ENCODE measurements around the gene HSPE1. TPM values are rescaled to one million over a fixed set of nuclear protein-coding genes. Genes with fewer than 3 reads are reported as not detected.
A peak's percentile ranks its signal among the peaks of the same experiment; 100 is the strongest.

The HSPE1 gene
- total RNA-seq, 5 donors from 2014 or later (not counting 1 experiment from before 2014, with no cell fraction given) = 49.9 to 72.7 (median 55.1) TPM

GRCh38 chr2:197513915-197514314 is 13.7 kb downstream of the HSPE1 start:
- H3K27me3 ChIP-seq (replicated peaks in 1 of 2; ENCODE audit: control insufficient read depth in 2 of 2, extremely low read depth in 1 of 2, insufficient read depth in 2 of 2, low read length in 1 of 2) = no peaks in the 10 kb centered on the region
- H3K9me3 ChIP-seq = no peaks in the 10 kb centered on the region
- 100% methylated on average over 2 of the region's 5 CpGs for WGBS (ENCODE audit: insufficient coverage)
- no peak overlapping the region for H3K4me3 Mint-ChIP-seq
- H3K4me3 ChIP-seq (ENCODE audit: control insufficient read depth in 1 of 2, extremely low read depth in 1 of 2, low read length in 1 of 2) = no peak overlapping the region
- ChIA-PET CTCF (interaction anchor here in 1 of 2 donors (1.0 kb wide), 1 partner anchor 14 kb away, joined by 3 read pairs; the partner anchor contains the start of genes HSPD1 and HSPE1), POLR2A (interaction anchor here (1.0 to 1.3 kb wide), 2 partner anchors 11 to 14 kb away, joined by 3 to 6 read pairs; partner anchors contain the start of genes HSPD1 (in 1 of the 2) and HSPE1 (in 1 of the 2))
- H3K4me1 ChIP-seq (ENCODE audit: control insufficient read depth in 1 of 2, extremely low read depth in 1 of 2, insufficient read depth in 2 of 2, low read length in 2 of 2) = peaks cover 10 to 16% of the 10 kb centered on the region in 2 experiments
- H3K9me3 Mint-ChIP-seq = no peaks in the 10 kb centered on the region
- H3K4me1 Mint-ChIP-seq = peaks cover 30 to 33% (median 31%) of the 10 kb centered on the region in 3 donors
- H3K36me3 ChIP-seq (ENCODE audit: control insufficient read depth in 2 of 2, extremely low read depth in 1 of 2, insufficient read depth in 1 of 2, low read length in 1 of 2) = no peaks in the 10 kb centered on the region
- ATAC-seq (replicated peaks in 1 of 4) (no peak), DNase-seq (no peak)
- no peaks in the 10 kb centered on the region for H3K36me3 Mint-ChIP-seq
- no peaks in the 10 kb centered on the region for H3K27me3 Mint-ChIP-seq
- peak overlapping the region; percentile 49 to 92 for H3K27ac Mint-ChIP-seq
- H3K27ac ChIP-seq (ENCODE audit: low read length) = peak overlapping the region; percentile 93

- no peaks in the 10 kb centered on the region for H3K36me3 Mint-ChIP-seq
- POLR2A ChIA-PET = interaction anchor here (0.6 to 2.9 kb wide), 3 partner anchors 12 to 16 kb away, joined by 3 to 36 read pairs (median 3); partner anchors contain the start of genes HSPD1 (in 1 of the 2) and HSPE1 (in 1 of the 2)
- Histone ChIP-seq H3K27me3 (replicated peaks in 1 of 2; ENCODE audit: control insufficient read depth in 2 of 2, extremely low read depth in 1 of 2, insufficient read depth in 2 of 2, low read length in 1 of 2) (no peaks in the 10 kb centered on the region), H3K4me1 (ENCODE audit: control insufficient read depth in 1 of 2, extremely low read depth in 1 of 2, insufficient read depth in 2 of 2, low read length in 2 of 2) (peaks cover 10 to 16% of the 10 kb centered on the region in 2 experiments), H3K9me3 (no peaks in the 10 kb centered on the region), H3K27ac (ENCODE audit: low read length) (peak overlapping the region; percentile 93), H3K36me3 (ENCODE audit: control insufficient read depth in 2 of 2, extremely low read depth in 1 of 2, insufficient read depth in 1 of 2, low read length in 1 of 2) (no peaks in the 10 kb centered on the region), H3K4me3 (ENCODE audit: control insufficient read depth in 1 of 2, extremely low read depth in 1 of 2, low read length in 1 of 2) (peak overlapping the region; percentile 72 to 85)
- H3K27me3 Mint-ChIP-seq = no peaks in the 10 kb centered on the region
- no peaks in the 10 kb centered on the region for H3K9me3 Mint-ChIP-seq
- H3K27ac Mint-ChIP-seq = peak overlapping the region; percentile 92 to 96
- ATAC-seq (replicated peaks in 1 of 4) (no peak), DNase-seq (peak in 1 of 35 experiments; percentile 41)
- WGBS (ENCODE audit: insufficient coverage) = no CpG with 5 or more reads among the region's 3 CpGs
- H3K4me3 Mint-ChIP-seq = peak overlapping the region; percentile 80 to 98 (median 97)
- H3K4me1 Mint-ChIP-seq = peaks cover 38 to 40% (median 39%) of the 10 kb centered on the region in 3 donors
- CTCF ChIA-PET = interaction anchor here in 1 of 2 donors (1.1 to 1.3 kb wide), 2 partner anchors 14 to 15 kb away, joined by 3 read pairs; partner anchors contain the start of genes HSPD1 and HSPE1
Observed at GRCh38 chr2:197514754-197515153, 14.6 kb downstream of the HSPE1 start.

GRCh38 chr2:197515315-197515738 is 15.1 kb downstream of the HSPE1 start:
- Mint-ChIP-seq H3K36me3 (peaks cover 3% of the 10 kb centered on the region), H3K27me3 (no peaks in the 10 kb centered on the region), H3K4me3 (peak overlapping the region; percentile 80 to 98 (median 97)), H3K4me1 (peaks cover 42 to 45% (median 43%) of the 10 kb centered on the region in 3 donors), H3K27ac (peak overlapping the region; percentile 92 to 96), H3K9me3 (no peaks in the 10 kb centered on the region)
- ChIA-PET CTCF (interaction anchor here in 1 of 2 donors (1.1 to 1.3 kb wide), 3 partner anchors 9 to 15 kb away, joined by 3 to 4 read pairs (median 3); partner anchors contain the start of genes HSPD1 and HSPE1), POLR2A (interaction anchor here (0.6 to 2.9 kb wide), 5 partner anchors 13 to 62 kb away, joined by 3 to 36 read pairs (median 4); partner anchors contain the start of genes HSPD1 (in 1 of the 2) and HSPE1 (in 1 of the 2))
- DNase-seq = peak in 9 of 35 experiments; percentile 5 to 75 (median 29)
- ATAC-seq (replicated peaks in 1 of 4) = peak; percentile 0 to 35 (median 2)
- Histone ChIP-seq H3K36me3 (ENCODE audit: control insufficient read depth in 2 of 2, extremely low read depth in 1 of 2, insufficient read depth in 1 of 2, low read length in 1 of 2) (no peaks in the 10 kb centered on the region), H3K27ac (ENCODE audit: low read length) (peak overlapping the region; percentile 93), H3K4me1 (ENCODE audit: control insufficient read depth in 1 of 2, extremely low read depth in 1 of 2, insufficient read depth in 2 of 2, low read length in 2 of 2) (peaks cover 10 to 16% of the 10 kb centered on the region in 2 experiments), H3K4me3 (ENCODE audit: control insufficient read depth in 1 of 2, extremely low read depth in 1 of 2, low read length in 1 of 2) (peak overlapping the region; percentile 72 to 85), H3K9me3 (no peaks in the 10 kb centered on the region), H3K27me3 (replicated peaks in 1 of 2; ENCODE audit: control insufficient read depth in 2 of 2, extremely low read depth in 1 of 2, insufficient read depth in 2 of 2, low read length in 1 of 2) (no peaks in the 10 kb centered on the region)
- 0% methylated on average over 13 of the region's 16 CpGs for WGBS (ENCODE audit: insufficient coverage)

- Mint-ChIP-seq H3K4me3 (peak within 1 kb of the TSS; percentile 80 to 98 (median 97)), H3K36me3 (peaks cover 6% of the 10 kb centered on the region), H3K27ac (peak within 1 kb of the TSS; percentile 95 to 96), H3K9me3 (peaks cover 0 to under 1% (median 0%) of the 10 kb centered on the region in 3 donors), H3K27me3 (no peaks in the 10 kb centered on the region), H3K4me1 (peaks cover 45 to 49% (median 46%) of the 10 kb centered on the region in 3 donors)
- no peaks in the 10 kb centered on the region for H3K27me3 ChIP-seq (replicated peaks in 1 of 2; ENCODE audit: control insufficient read depth in 2 of 2, extremely low read depth in 1 of 2, insufficient read depth in 2 of 2, low read length in 1 of 2)
- DNase-seq (peak; percentile 80 to 96 (median 89)), ATAC-seq (replicated peaks in 1 of 4) (peak; percentile 89 to 95 (median 90))
- H3K36me3 ChIP-seq (ENCODE audit: control insufficient read depth in 2 of 2, extremely low read depth in 1 of 2, insufficient read depth in 1 of 2, low read length in 1 of 2) = no peaks in the 10 kb centered on the region
- CTCF ChIA-PET = interaction anchor here in 1 of 2 donors (0.7 to 1.6 kb wide), 8 partner anchors 9 to 200 kb away, joined by 3 to 4 read pairs (median 3); partner anchors contain the start of genes HSPD1, HSPE1 and SF3B1
- H3K27ac ChIP-seq (ENCODE audit: low read length) = peak within 1 kb of the TSS; percentile 93
- peaks cover 10 to 16% of the 10 kb centered on the region in 2 experiments for H3K4me1 ChIP-seq (ENCODE audit: control insufficient read depth in 1 of 2, extremely low read depth in 1 of 2, insufficient read depth in 2 of 2, low read length in 2 of 2)
- POLR2A ChIA-PET = interaction anchor here (0.9 to 2.9 kb wide), 9 partner anchors 13 to 84 kb away, joined by 3 to 36 read pairs (median 5); partner anchors contain the start of genes COQ10B (in 1 of the 2), HSPD1 (in 1 of the 2), HSPE1 (in 1 of the 2) and SF3B1 (in 1 of the 2)
- WGBS (ENCODE audit: insufficient coverage) = under 1% methylated on average over 52 of the region's 66 CpGs
- H3K9me3 ChIP-seq = no peaks in the 10 kb centered on the region
- peak within 1 kb of the TSS; percentile 72 to 85 for H3K4me3 ChIP-seq (ENCODE audit: control insufficient read depth in 1 of 2, extremely low read depth in 1 of 2, low read length in 1 of 2)
Observed at GRCh38 chr2:197515739-197516392, 15.7 kb downstream of the HSPE1 start, which contains the start of gene MOB4. Gene MOB4, plus strand, starts transcription at chr2:197516066. Its CDS starts 21 bp downstream, at chr2:197516087.

- H3K27me3 ChIP-seq (replicated peaks in 1 of 2; ENCODE audit: control insufficient read depth in 2 of 2, extremely low read depth in 1 of 2, insufficient read depth in 2 of 2, low read length in 1 of 2) = no peaks in the 10 kb centered on the region
- no peaks in the 10 kb centered on the region for H3K27me3 Mint-ChIP-seq
- H3K4me1 ChIP-seq (ENCODE audit: control insufficient read depth in 1 of 2, extremely low read depth in 1 of 2, insufficient read depth in 2 of 2, low read length in 2 of 2) = peaks cover 10 to 16% of the 10 kb centered on the region in 2 experiments
- CTCF ChIA-PET = interaction anchor here in 1 of 2 donors (0.7 to 1.6 kb wide), 7 partner anchors 9 to 200 kb away, joined by 3 to 4 read pairs (median 3); partner anchors contain the start of genes HSPD1, HSPE1 and SF3B1
- no peaks in the 10 kb centered on the region for H3K36me3 ChIP-seq (ENCODE audit: control insufficient read depth in 2 of 2, extremely low read depth in 1 of 2, insufficient read depth in 1 of 2, low read length in 1 of 2)
- no peaks in the 10 kb centered on the region for H3K9me3 ChIP-seq
- H3K9me3 Mint-ChIP-seq = peaks cover 0 to 4% (median 0%) of the 10 kb centered on the region in 3 donors
- WGBS (ENCODE audit: insufficient coverage) = 0% methylated on average over 8 of the region's 17 CpGs
- DNase-seq (peak in 5 of 35 experiments; percentile 0 to 53 (median 4)), ATAC-seq (replicated peaks in 1 of 4) (peak in 3 of 4 experiments; percentile 1 to 8 (median 5))
- H3K27ac Mint-ChIP-seq = peak overlapping the region; percentile 95 to 96
- peak overlapping the region; percentile 80 to 98 (median 97) for H3K4me3 Mint-ChIP-seq
- POLR2A ChIA-PET = interaction anchor here (0.9 to 2.9 kb wide), 8 partner anchors 14 to 84 kb away, joined by 3 to 36 read pairs (median 5); partner anchors contain the start of genes COQ10B (in 1 of the 2), HSPD1 (in 1 of the 2), HSPE1 (in 1 of the 2) and SF3B1 (in 1 of the 2)
- H3K4me1 Mint-ChIP-seq = peaks cover 50 to 52% (median 51%) of the 10 kb centered on the region in 3 donors
- peak overlapping the region; percentile 72 to 85 for H3K4me3 ChIP-seq (ENCODE audit: control insufficient read depth in 1 of 2, extremely low read depth in 1 of 2, low read length in 1 of 2)
- H3K27ac ChIP-seq (ENCODE audit: low read length) = peak overlapping the region; percentile 93
- H3K36me3 Mint-ChIP-seq = peaks cover 10% of the 10 kb centered on the region
Observed at GRCh38 chr2:197516393-197516761, 16.2 kb downstream of the HSPE1 start.
